ENCODE measurements around the gene TIPIN.
"Not testable (repeated sequence)": the region's sequence is repeated elsewhere in the genome, so short reads cannot be mapped to it uniquely, and the experiment has no call there.

TIPIN gene

GRCh38 chr15:66356359-66357236, at the start of gene TIPIN:
TSS of gene TIPIN (minus strand) at chr15:66356685. CDS start at chr15:66352947, 3,738 bp downstream.
- DNase-seq, result peak; percentile 96

GRCh38 chr15:66405615-66406014, 49.1 kb upstream of the TIPIN start:
- DNase-seq, result no peak

GRCh38 chr15:66405007-66405406, 48.5 kb upstream of the TIPIN start:
- no peak for DNase-seq

- DNase-seq, result no peak
Measured at GRCh38 chr15:66404532-66404931, 48.0 kb upstream of the TIPIN start.

- DNase-seq, result no peak
Measured at GRCh38 chr15:66404122-66404521, 47.6 kb upstream of the TIPIN start.

- no peak for DNase-seq
Measured at GRCh38 chr15:66403323-66403722, 46.8 kb upstream of the TIPIN start.

GRCh38 chr15:66402761-66403284, 46.3 kb upstream of the TIPIN start:
- no peak for DNase-seq

GRCh38 chr15:66401130-66402021, 44.9 kb upstream of the TIPIN start:
- no peak for DNase-seq

GRCh38 chr15:66400351-66400774, 43.9 kb upstream of the TIPIN start:
- no peak for DNase-seq

GRCh38 chr15:66399276-66399675, 42.8 kb upstream of the TIPIN start:
- DNase-seq, result no peak

GRCh38 chr15:66394915-66395314, 38.4 kb upstream of the TIPIN start:
- no peak for DNase-seq

GRCh38 chr15:66394472-66394871, 38.0 kb upstream of the TIPIN start:
- DNase-seq, result no peak

GRCh38 chr15:66393037-66393436, 36.6 kb upstream of the TIPIN start:
- not testable (repeated sequence) for DNase-seq

GRCh38 chr15:66390678-66391077, 34.2 kb upstream of the TIPIN start:
- DNase-seq, result peak; percentile 43

- no peak for DNase-seq
Measured at GRCh38 chr15:66389859-66390381, 33.4 kb upstream of the TIPIN start.

GRCh38 chr15:66389098-66389858, 32.8 kb upstream of the TIPIN start:
- DNase-seq, result peak; percentile 39

GRCh38 chr15:66388576-66388975, 32.1 kb upstream of the TIPIN start:
- no peak for DNase-seq

- no peak for DNase-seq
Measured at GRCh38 chr15:66388043-66388363, 31.5 kb upstream of the TIPIN start.

GRCh38 chr15:66387163-66388042, 30.9 kb upstream of the TIPIN start:
- DNase-seq, result peak; percentile 54

GRCh38 chr15:66386204-66387123, 30.0 kb upstream of the TIPIN start, which contains the start of gene MAP2K1:
TSS of gene MAP2K1 (plus strand) at chr15:66386912. CDS start at chr15:66387348, 436 bp downstream.
- DNase-seq, result peak; percentile 97

Data from CD4-positive, alpha-beta T cell treated with Interferon gamma for 1 hour (primary cell).